Kidney glomerular epithelial cell (primary cell): ENCODE results near the gene ATF7IP.

Experiments
- DNase-seq: peaks from one replicate; lab custom pipeline; 2025; lab: John Stamatoyannopoulos, UW

Gene ATF7IP

DNA sequence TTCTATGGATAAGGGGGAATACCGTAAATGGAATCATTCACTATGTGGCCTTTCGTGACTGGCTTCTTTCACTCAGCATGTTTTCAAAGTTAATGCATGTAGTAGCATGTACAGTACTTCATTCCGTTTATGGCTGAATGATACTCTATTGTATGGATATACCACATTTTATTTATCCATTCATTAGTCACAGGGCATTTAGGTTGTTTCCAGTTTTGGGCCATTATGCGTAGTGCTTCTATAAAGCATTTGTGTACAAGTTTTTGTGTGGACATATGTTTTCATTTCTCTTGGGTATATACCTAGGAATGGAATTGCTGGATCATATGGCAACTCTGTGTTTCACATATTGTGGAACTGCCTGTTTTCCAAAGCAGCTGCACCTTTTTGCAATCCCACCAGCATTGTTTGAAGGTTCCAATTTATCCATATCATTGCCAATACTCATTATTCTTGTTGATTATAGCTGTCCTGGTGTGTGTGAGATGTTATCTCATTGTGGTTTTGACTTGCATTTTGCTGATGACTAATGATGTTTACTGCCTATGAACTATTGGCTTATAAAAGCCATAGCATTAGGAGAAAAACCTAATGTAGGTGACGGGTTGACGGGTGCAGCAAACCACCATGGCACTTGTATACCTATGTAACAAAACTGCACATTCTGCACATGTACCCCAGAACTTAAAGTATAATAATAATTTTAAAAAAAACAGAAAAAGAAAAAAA is 45.5 kb downstream of the ATF7IP start:
- DNase-seq, result no peak

DNA sequence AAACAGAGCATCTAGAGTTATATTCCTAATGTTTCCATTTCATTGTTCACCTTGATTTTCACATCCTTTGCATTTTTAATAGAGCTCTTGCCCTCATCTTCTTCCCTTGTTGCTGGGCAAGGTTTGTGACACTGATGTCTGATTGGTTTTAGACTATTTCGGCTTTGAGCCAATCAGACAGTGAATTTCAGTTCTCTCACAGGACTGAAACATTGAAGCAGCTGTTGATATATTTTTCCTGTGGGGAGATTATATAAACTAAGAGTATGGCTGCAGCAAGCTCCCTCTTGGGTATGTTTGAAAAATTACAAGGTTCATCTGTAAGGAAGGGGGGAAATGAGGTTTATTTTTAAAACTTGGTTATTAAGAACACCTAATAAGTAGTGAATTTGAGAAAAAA is 51.2 kb downstream of the ATF7IP start:
- DNase-seq, result peak; percentile 63

- peak; percentile 92 for DNase-seq
Measured at GRCh38 chr12:14417715-14418114, 52.2 kb downstream of the ATF7IP start.

DNA sequence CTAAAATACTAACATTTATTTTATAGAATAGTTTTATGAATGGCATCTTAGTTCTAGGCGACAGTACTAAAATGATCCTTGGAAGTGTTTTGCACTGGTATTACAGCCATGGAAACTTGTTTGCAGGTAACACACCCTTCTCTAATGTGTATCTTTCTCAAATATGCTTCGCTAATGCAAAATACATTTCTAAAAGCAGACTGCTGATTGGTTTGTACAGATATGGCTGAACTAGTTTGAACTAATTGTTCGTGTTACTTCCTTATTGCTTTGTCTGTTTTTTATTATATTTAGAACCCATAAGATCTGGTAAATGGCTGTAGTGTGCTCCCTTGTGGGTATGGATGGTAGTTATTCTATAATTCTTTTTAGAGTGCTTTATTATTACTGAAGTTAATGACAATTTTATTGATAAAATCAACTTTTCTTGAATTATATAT is 53.0 kb downstream of the ATF7IP start:
- DNase-seq, result peak; percentile 64

DNA sequence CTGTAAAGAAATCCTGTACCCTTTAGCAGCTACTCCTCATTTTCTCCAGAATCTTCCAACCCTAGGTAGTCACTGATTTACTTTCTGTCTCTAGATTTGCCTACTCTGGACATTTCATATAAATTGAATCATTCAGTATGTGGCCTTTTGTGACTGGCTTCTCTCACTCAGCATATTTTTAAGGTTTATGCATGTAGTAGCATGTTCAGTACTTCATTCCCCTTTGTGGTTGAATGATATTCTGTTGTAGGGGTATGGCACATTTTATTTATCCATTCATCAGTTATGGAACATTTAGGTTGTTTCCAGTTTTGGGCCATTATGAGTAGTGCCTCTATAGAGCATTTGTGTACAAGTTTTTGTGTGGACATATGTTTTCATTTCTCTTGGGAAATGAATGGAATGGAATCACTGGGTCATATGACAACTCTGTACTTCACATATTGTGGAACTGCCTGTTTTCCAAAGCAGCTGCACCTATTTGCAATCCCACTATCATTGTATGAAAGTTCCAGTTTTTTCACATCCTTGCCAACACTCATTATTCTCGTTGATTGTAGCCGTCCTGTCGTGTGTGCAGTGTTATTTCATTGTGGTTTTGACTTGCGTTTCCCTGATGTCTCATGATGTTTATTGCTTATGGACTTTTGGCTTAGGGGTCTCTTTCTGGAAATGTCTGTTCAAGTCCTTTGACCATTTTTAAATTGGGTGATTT is 57.2 kb downstream of the ATF7IP start:
- DNase-seq, result no peak

DNA sequence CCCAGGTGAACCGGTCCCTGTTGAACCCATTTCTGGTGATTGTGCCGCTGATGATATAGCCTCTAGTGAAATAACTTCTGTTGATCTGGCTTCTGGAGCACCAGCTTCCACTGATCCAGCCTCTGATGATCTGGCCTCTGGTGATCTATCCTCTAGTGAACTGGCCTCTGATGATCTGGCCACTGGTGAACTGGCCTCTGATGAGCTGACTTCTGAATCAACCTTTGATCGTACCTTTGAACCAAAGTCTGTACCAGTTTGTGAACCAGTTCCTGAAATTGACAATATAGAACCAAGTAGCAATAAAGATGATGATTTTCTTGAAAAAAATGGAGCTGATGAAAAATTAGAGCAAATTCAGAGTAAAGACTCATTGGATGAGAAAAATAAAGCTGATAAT is 59.1 kb downstream of the ATF7IP start:
- no peak for DNase-seq

GRCh38 chr12:14426792-14427191 is 61.3 kb downstream of the ATF7IP start:
- no peak for DNase-seq

DNA sequence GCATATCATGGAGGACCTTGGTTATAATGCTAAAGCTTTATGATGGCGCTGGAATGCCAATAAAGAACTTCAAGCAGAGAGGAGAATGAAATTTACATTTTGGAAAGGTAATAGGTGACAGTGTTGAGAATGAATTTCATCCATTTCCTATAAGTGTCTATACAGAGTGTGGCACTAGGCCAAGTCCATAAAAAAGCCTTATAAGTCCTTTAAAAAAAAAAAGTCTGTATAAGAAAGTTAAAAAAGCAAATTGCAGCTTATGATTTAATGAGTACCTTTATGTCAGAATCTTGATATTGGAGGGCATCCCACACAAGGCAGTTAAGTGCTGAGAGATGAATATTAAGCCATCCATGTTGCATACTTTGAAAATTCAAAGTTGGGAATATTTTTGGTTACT is 62.4 kb downstream of the ATF7IP start:
- no peak for DNase-seq

DNA sequence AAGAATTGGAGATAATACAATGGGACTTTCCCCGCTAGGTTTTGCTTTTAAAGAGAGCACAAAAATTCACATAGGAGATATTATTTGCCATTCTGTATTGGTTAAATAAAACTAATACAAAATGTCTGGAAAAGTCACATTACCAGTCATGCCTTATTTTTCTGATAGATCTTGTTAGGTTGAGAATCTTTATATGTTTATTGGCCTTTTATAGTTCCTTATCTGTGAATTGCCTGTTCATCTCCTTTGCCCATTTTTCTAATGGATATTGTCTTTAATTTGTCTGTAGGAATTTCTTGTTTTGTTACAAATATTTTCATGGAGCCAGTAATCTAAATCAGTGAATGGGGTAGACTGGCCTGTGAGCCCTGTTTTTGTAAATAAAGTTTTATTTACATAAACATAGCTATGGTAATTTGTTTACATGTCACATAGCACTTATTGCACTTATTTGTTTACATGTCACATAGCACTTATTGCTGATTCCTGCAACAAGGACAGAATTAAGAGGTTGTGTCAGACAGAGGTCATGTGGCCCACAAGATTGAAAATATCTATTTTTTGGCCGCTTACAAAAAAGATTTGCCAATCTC is 65.0 kb downstream of the ATF7IP start:
- no peak for DNase-seq

GRCh38 chr12:14431975-14432374 is 66.5 kb downstream of the ATF7IP start:
- DNase-seq, result no peak

DNA sequence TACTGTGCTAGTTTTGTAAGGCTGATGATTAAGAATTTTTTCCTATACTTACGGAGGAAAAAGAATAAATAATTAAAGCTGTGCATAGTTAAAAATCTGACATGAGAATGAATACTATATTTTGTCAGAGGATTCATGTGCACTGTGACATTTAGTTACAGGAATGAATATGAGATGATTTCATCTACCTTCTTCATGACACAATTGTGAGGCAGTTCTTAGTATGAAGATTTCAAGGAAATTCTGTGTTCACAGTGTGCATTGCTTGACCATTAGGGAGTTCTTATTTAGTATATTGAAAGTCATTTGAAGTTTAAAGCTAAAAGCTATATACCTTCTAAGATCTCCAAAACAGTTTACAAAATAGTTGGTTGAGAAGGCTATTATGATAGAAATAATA is 70.1 kb downstream of the ATF7IP start:
- no peak for DNase-seq

DNA sequence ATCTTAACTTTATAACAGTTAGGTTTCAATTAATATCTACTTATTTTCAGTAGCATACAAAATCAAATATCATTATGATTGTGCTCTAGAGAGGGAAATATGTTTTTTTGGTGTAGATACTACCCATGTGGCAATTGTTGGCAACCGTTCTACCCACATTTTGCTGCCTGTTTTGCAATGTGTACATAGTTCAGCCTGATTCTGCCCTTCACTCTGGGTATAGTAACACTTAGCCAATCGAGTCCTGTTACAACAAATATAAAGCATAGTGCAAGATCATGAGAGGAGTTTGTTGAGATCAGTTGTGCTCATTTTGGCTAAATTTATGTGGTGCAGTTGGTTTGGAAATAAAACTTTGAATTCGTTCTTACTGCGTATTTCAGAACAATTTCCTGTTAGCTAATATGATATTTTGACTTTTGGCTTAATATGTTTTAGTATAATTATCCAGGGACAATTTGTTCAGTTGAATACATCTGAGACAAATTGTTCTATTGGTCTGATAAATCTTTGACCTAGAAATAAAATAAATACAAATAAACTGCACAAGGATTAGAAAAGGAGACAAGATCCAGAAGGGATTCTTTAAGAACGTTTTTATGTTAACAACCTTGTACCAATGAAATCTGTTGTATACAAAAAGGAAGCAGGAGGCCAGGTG is 76.9 kb downstream of the ATF7IP start:
- DNase-seq, result no peak

DNA sequence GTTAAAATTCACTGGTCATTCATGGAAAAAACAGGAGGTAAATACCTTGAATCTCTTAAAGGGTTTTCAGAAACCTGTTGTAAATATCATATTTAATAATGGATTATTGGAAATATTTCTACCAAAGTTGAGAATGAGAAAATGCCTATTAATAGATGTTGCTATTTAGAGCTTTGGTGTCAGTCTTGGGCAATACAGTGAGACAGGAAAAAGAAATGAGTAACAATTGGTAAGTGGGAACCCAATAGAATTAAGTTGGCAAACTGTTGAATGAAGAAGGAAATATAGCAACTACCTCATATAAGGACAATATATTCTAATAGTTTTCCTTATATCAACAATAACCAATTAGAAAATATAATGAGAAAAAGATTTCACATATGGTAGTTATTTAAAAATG is 78.0 kb downstream of the ATF7IP start:
- no peak for DNase-seq

GRCh38 chr12:14450479-14450878 is 85.0 kb downstream of the ATF7IP start:
- DNase-seq, result no peak

DNA sequence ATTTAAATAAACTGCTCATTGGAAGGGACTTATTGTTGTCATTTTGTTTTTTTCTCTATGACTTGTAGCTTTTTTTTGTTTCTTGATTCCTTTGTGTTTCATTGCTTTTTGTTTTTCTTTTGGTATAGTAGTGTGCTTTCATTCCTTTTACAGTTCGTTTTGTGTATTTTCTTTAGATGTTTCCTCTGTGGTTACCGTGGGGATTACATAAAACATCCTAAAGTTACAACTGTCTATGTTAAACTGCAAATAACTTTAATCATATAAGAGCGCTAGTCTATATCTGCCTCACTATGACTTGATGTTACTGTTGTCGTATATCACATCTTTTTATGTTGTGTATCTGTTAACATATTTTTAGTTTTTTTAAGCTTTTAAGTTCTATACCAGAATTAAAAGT is 86.9 kb downstream of the ATF7IP start:
- DNase-seq, result no peak

DNA sequence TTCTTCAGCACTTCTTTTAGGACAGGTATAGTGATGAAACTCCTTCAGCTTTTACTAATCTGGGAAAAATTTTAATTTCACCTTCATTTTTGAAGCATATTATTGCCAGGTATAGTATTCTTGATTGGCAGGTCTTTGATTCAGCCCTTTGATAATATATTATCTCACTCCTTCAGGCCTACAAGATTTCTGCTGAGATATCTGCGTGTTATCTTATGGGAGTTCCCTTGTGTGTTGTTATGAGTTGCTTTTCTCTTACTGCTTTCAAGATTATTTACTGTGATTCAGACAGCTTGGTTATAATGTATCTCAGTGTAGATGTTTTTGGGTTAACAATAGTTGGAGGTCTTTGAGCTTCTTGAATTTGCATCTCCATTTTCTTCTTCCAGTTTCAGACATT is 87.4 kb downstream of the ATF7IP start:
- DNase-seq, result no peak

GRCh38 chr12:14454098-14454907 is 88.8 kb downstream of the ATF7IP start:
- DNase-seq, result peak; percentile 14

GRCh38 chr12:14460212-14460841 is 94.8 kb downstream of the ATF7IP start:
- no peak for DNase-seq

- no peak for DNase-seq
Measured at GRCh38 chr12:14471497-14471896, 106.0 kb downstream of the ATF7IP start.

- DNase-seq, result no peak
Measured at GRCh38 chr12:14473707-14474287, 108.3 kb downstream of the ATF7IP start.

GRCh38 chr12:14479004-14479403 is 113.5 kb downstream of the ATF7IP start:
- DNase-seq, result no peak
